Bronchial epithelial cell (primary cell): ENCODE data around the gene AUTS2. TPM values are rescaled to one million over a fixed set of nuclear protein-coding genes. Genes with fewer than 3 reads are reported as not detected.

Experiments used
- DNase-seq: peaks from one replicate; pipeline ENCODE4 v3.0.0-alpha.2; 2010; ENCODE audit warnings: low read depth
- FAIRE-seq: peaks from 2 replicates; lab custom pipeline; 2011; peaks lifted over from hg19 to GRCh38; lab: Jason Lieb, UNC
- H3K27me3 ChIP-seq: 2 replicates; pipeline ENCODE4 v1.5.1; 2011; ENCODE audit warnings: low read length; ENCODE audit not compliant: control insufficient read depth, insufficient read depth
- H3K36me3 ChIP-seq: 2 replicates; pipeline ENCODE4 v1.5.1; 2011; ENCODE audit warnings: low read length; ENCODE audit not compliant: control insufficient read depth, insufficient read depth
- H3K4me3 ChIP-seq: 2 replicates; pipeline ENCODE4 v1.5.1; 2011; ENCODE audit warnings: mild to moderate bottlenecking, low read depth, low read length, control low read depth
- total RNA-seq: library from RNA; depleted of rRNA; stranded (reverse); fragments of >200 nt; gene quantifications from 2 replicates; pipeline ENCODE4 v1.2.1, GENCODE V29; 2014
- TF ChIP-seq, protein P1 (sequence below): IDR thresholded peaks from 2 replicates; pipeline ENCODE4 v1.5.1; 2011; ENCODE audit warnings: mild to moderate bottlenecking, moderate library complexity, low read length, control low read depth, inconsistent platforms; ENCODE audit not compliant: insufficient read depth, severe bottlenecking

Gene AUTS2
- total RNA-seq, 1 donor from 2014 or later = 9.5 TPM

DNA sequence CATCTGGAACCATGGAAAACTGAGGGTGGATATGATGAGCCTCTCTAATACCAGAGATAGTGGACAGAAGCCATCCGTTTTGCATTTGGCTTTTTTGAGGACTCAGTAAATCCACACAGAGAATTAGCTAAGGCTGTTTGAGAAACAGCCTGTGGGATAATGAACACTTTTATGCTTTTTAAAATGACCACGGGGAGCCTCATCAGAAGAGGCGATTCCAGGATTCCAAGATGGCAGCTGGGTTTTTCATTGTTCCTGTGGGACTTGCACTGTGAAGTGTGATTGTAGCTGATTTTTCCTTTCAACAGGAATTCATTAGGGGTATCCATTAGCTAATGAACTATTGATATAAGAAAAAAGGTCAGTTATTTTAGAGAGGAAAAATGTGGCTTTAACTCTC lies 353.2 kb downstream of the AUTS2 start:
- FAIRE-seq (no peak), DNase-seq (no peak)
- H3K27me3 ChIP-seq = no peaks in the 10 kb centered on the region
- H3K4me3 ChIP-seq = no peak overlapping the region
- H3K36me3 ChIP-seq = no peaks in the 10 kb centered on the region
- TF ChIP-seq, protein P1, sequence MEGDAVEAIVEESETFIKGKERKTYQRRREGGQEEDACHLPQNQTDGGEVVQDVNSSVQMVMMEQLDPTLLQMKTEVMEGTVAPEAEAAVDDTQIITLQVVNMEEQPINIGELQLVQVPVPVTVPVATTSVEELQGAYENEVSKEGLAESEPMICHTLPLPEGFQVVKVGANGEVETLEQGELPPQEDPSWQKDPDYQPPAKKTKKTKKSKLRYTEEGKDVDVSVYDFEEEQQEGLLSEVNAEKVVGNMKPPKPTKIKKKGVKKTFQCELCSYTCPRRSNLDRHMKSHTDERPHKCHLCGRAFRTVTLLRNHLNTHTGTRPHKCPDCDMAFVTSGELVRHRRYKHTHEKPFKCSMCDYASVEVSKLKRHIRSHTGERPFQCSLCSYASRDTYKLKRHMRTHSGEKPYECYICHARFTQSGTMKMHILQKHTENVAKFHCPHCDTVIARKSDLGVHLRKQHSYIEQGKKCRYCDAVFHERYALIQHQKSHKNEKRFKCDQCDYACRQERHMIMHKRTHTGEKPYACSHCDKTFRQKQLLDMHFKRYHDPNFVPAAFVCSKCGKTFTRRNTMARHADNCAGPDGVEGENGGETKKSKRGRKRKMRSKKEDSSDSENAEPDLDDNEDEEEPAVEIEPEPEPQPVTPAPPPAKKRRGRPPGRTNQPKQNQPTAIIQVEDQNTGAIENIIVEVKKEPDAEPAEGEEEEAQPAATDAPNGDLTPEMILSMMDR = no peak

DNA sequence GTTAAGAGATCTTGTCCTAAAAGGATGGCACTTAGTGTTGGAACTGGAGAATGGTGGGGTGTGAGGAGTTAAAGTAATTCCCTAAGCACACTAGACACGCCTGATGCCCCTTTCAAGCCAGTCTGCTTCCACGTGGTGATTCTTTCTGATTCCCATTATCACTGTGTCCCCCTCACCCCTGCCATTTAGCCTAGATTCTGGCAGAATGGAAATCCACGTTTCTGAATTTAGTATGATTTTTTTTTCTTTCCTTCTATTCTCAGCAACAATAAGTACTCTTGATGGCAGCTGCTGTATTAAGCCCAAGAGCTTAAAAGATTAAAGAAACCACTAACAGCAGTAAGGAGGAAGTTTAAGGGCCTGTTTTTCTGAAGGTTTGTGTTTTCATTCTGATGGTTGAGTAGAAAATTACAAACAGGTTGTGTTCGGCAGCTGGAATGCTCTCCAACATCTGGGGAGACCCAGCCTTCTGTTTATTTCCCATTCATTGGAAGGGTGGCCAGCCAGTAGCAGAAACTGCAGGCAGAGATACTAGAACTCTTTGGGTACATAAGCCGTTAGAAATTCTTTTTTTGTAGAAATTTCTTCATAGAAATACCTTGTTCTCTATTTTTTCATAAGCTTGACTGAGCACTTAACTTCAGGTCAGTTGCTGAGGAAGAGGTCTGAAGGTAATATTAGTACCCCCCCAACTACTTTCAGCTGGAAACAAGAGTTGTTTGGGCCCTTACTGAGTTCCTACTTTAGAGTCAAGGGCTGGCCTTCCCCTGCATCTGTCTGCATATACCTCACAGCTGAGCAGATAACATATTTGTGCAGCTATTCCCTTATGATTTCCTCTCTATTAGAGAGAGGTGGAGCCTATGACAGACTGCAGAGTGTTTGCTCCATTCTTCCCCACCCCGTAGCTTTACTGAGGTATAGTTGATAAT lies 355.1 kb downstream of the AUTS2 start:
- Histone ChIP-seq H3K36me3 (no peaks in the 10 kb centered on the region), H3K27me3 (no peaks in the 10 kb centered on the region), H3K4me3 (no peak overlapping the region)
- TF ChIP-seq, protein P1 = no peak
- DNase-seq (no peak), FAIRE-seq (no peak)

DNA sequence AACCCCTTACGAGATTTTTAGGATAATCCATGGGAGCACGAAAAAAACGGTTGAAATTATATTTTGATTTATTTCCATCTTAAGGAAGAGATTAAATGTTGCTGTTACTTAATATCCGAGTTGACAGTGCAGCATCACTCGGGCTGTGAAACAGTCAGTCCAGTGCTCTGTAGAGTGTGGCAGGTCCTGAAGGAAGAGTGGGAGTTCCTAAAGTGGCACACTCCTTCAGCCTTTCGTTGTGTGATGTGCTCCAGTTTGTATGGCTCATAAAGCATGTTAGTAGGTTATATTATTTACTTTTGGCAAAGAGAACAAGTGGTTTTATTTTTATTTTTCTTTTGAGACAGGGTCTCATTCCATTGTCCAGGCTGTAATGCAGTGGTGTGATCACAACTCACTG lies 358.3 kb downstream of the AUTS2 start:
- no peak for FAIRE-seq
- no peak for DNase-seq
- H3K4me3 ChIP-seq = no peak overlapping the region

DNA sequence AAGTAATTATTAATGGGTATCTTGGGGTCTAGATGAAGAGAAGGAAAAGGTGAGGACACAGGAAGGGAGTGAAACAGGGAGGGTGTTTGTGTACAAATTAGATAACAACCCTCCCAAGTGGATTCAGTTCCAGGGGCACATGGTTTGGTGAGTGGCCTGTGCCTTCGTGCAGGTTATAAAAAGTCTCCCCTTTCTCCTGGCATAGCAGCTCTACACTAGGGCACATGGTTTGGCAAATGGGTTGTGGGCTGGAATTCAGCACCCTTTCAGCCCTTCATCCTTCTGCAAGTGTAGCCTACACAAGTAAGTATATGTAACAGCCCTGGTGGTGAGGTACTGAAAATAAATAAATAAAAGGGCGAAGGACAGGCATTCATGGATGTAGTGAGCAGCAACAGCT lies 359.4 kb downstream of the AUTS2 start:
- FAIRE-seq (no peak), DNase-seq (no peak)
- no peaks in the 10 kb centered on the region for H3K27me3 ChIP-seq
- H3K36me3 ChIP-seq = no peaks in the 10 kb centered on the region
- no peak overlapping the region for H3K4me3 ChIP-seq
- TF ChIP-seq, protein P1 = no peak

More for the DNA sequence above, 358.3 kb downstream of the AUTS2 start:
- TF ChIP-seq, protein P1 = no peak
- Histone ChIP-seq H3K27me3 (no peaks in the 10 kb centered on the region), H3K36me3 (no peaks in the 10 kb centered on the region)

DNA sequence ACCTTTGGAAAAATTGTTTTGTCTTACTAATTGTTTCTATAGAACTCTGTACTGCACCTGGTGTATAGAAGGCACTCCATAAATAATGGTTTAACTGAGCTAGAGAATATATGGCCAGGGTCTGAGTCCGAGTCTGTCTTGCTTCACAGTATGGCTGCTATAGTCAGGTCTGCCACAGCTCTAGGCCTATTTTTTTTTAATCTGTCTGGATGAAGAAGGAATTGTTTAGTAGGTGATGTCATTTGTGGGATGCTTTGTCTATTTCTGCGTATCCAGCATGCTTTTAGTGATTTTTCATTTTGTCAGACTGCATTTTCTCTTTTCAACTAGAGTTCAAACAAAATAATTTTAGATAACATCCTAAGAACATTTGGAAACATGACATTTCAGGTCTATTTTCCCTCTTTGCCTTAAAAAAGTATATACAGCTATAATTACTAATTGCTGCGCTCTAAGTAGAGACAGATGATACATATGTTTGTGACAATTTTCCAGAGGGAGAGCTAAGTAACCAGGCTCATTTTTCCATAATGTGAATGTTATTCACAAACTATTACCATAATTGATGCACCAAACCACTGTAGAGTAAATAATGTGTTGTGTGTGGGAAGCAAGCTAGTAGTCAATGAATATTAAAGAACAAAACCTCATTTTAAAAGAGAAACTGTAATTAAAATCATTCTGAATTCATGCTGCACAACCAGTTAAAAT lies 361.7 kb downstream of the AUTS2 start:
- TF ChIP-seq, protein P1 = no peak
- Histone ChIP-seq H3K4me3 (no peak overlapping the region), H3K36me3 (no peaks in the 10 kb centered on the region), H3K27me3 (no peaks in the 10 kb centered on the region)
- DNase-seq = no peak
- FAIRE-seq = no peak
